SK-MEL-5 (cell line): ENCODE data around the gene SPDYE6. TPM values are rescaled to one million over a fixed set of nuclear protein-coding genes. Genes with fewer than 3 reads are reported as not detected.
A peak's percentile ranks its signal among the peaks of the same experiment; 100 is the strongest.
"Not testable (repeated sequence)": the region's sequence is repeated elsewhere in the genome, so short reads cannot be mapped to it uniquely, and the experiment has no call there.

Experiments used
- DNase-seq: peaks from one replicate; pipeline ENCODE4 v3.0.0-alpha.2; 2016; ENCODE audit warnings: low read depth, low spot score
- in situ Hi-C: cut with HindIII; loops from 2 replicates; pipeline ENCODE4 v1.10.0; 2016; ENCODE audit warnings: low sequenced_read_pairs, high pct_unique_total_duplicates, low pct_unique_long_range_greater_than_20kb
- polyA plus RNA-seq, 2 experiments: library from polyadenylated mRNA; depleted of rRNA; stranded (reverse); fragments of >200 nt; gene quantifications; 2 replicates each; pipeline ENCODE4 v1.2.3, GENCODE V29; 2015
- total RNA-seq: library from RNA; depleted of rRNA; stranded (reverse); fragments of >200 nt; shearing (Covaris generic); gene quantifications from 2 replicates; pipeline ENCODE4 v1.2.3, GENCODE V29; 2014; rRNA removed

SPDYE6 gene, protein sequence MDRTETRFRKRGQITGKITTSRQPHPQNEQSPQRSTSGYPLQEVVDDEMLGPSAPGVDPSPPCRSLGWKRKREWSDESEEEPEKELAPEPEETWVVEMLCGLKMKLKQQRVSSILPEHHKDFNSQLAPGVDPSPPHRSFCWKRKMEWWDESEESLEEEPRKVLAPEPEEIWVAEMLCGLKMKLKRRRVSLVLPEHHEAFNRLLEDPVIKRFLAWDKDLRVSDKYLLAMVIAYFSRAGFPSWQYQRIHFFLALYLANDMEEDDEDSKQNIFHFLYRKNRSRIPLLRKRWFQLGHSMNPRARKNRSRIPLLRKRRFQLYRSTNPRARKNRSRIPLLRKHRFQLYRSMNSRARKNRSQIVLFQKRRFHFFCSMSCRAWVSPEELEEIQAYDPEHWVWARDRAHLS
- total RNA-seq = not detected in 2 replicates
- not detected in 2 replicates for polyA plus RNA-seq (2015; cell fraction: cytosol; rRNA removed)
- polyA plus RNA-seq (2015; cell fraction: nucleus; rRNA removed) = not detected in 2 replicates

DNA sequence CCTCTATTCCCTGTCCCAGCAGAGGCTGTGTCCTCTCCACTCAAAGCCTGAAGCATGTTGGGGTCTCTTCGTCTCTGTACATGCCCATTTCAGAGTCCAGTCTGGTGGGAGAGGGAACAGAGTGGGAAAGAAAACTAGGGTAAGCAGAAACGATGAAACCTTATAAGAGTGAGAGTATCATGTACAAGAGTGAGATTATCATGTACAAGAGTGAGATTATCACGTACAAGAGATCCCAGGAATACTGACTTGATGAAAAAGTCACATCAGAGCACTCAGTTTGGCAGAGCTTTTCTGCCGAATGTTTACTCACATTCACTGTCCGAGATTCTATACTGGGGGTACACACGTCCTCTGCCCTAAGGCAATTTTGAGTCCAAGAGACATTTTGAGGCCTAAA lies at the start of gene SPDYE6:
Gene SPDYE6, minus strand, starts transcription at position 101 of the 400 bp plus-strand sequence. CDS start 421 bp downstream, outside the sequence.
- in situ Hi-C loops, DNase-seq: not testable (repeated sequence)

DNA sequence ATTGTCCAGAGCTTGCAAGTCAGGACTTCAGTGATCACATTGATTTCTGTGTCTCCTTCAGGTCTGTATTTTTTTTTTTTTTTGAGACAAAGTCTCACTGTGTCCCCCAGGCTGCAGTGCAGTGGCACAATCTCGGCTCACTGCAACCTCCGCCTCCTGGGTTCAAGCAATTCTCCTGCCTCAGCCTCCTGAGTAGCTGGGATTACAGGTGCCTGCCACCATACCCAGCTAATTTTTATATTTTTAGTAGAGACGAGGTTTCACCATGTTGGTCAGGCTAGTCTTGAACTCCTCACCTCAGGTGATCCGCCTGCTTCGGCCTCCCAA lies 48.6 kb upstream of the SPDYE6 start:
- DNase-seq, in situ Hi-C loops: not testable (repeated sequence)

DNA sequence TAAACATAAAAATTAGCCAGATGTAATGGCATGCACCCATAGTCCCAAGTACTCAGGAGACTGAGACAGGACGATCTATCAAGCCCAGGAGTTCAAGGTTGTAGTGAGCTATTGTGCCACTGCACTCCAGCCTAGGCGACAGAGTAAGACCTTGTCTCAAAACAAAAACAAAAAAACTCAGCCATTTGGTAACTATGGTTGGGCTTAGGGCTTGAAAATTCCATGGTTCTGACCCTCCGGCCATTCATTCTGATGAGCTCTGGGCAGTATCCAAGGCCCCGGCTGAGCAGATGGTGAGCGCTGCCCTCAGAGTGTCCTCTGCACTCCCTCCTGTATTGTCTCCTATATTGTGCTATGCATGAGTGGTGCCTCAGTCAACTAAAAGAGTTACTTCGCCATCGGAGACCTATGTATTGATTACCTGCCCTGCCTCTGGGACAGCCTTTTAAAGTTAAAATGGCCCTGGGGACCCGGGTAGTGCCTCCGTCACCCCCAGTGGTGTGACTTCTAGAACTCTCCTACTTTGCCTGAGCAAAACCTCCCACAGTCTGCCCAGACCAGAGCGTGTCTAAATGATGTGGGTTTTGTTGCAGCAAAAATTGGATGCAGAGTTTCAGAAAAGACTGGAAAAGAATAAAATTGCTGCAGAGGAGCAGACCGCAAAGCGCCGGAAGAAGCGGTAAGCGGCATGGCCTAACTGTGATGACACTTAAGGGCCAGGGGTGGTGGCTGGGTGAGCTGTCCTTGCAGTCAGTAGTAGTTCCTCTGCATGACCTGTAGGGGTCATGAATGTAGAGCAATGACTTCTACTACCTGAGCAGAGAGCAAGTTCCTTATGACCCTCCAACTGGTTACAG lies 48.0 kb upstream of the SPDYE6 start:
- peak; percentile 81 for DNase-seq
- in situ Hi-C loops = no loop called here

DNA sequence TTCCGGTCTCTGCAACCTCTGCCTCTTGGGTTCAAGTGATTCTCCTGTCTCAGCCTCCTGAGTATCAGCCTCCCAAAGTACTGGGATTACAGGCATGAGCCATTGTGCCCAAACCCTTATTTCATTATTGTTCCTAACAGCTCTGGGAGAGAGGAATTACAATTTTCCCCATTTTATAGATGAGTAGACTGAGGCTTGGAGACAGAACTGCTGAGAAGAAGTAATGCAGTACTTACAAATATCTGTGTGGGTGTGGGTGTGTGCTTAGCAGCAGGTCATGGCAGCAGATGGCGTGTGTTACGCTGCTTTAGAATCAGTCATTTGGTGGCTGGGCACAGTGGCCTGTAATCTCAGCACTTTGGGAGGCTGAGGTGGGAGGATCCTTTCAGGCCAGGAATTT lies 47.3 kb upstream of the SPDYE6 start:
- DNase-seq = no peak
- in situ Hi-C loops = no loop called here

DNA sequence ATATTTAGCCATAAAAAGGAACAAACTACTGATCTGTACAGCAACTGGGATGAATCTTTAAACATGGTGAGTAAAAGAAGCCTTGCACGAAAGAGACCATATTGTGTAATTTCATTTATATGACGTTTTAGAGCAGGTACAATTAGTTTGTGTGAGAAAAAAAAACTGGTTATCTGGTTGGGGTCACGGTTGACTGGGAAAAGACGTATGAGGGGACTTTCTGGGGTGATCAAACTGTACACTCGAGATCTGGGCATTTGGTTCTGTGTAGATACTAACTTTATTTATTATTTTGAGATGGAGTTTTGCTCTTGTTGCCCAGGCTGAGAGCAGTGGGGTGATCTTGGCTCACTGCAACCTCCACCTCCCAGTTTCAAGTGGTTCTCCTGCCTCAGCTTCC lies 44.1 kb upstream of the SPDYE6 start:
- DNase-seq = no peak
- in situ Hi-C loops = no loop called here

DNA sequence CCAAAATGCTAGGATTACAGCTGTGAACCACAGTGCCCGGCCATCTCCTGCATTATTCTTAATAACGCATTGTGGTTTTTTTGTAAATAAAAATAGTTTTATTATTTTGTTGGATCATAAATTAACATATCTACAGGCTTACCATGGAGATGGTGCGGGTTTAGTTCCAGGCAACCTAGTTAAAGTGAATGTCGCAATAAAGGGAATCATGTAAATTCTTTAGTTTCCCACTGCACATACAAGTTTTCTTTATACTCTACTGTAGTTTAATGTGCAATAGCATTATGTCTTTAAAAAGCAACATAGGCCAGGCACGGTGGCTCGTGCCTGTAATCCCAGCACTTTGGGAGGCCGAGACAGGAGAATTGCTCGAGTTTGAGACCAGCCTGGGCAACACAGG lies 42.3 kb upstream of the SPDYE6 start:
- in situ Hi-C loops = no loop called here
- DNase-seq = no peak

DNA sequence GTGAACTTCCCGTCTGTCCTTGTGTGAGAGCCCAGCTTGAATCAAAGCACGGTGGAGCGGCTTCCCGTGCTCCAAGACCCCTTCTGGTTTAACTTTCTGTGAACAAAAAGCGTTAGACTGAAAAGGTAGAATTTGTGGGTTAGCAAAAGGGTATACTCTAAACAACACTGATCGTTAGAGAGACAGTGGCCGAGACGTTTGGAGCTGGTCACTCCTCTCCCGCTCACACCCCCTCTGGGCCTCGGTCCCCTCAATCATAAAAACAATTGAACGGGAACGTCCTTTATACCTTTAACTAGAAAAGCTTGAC lies 40.4 kb upstream of the SPDYE6 start:
- no peak for DNase-seq
- in situ Hi-C loops = no loop called here

DNA sequence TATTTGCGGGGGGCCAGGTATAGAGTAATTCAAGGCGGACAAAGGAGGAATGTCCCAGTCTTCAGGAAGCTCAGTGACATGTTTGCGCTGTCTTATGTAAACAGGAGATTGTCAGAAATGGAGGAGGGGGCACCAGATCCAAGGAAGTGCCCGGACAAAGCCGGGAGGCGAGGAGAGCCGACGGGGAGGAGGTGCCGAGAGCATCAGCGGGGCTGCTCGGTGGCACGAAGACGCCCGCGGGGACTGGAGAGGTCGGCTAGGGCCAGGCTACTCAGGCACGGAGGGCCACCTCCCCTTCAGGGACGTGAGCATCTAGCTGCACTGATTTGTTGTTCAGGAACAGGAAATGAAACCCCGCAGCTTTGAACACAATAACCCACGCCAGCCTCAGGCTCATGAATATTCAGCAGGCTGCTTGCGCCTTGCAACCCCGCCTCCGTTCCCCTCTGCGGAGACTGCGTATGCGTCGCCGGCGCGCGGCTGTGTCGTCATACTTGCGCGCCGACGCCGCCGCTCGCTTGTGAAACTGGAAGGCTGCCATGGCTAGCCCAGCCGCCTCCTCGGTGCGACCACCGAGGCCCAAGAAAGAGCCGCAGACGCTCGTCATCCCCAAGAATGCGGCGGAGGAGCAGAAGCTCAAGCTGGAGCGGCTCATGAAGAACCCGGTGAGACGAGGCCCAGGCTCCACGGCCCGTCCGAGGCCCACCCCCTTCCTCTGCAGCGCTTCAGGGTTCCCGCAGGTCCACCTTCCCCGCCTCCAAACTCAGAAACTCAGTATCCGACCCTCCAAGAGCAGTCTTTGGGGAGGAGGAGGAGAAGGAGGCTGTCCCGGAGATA lies 39.8 kb upstream of the SPDYE6 start, which contains the start of gene PRKRIP1:
Gene PRKRIP1, plus strand, starts transcription at position 491 of the 837 bp plus-strand sequence. Its CDS starts 49 bp downstream, at position 540.
- in situ Hi-C loops = no loop called here
- DNase-seq = peak; percentile 96

DNA sequence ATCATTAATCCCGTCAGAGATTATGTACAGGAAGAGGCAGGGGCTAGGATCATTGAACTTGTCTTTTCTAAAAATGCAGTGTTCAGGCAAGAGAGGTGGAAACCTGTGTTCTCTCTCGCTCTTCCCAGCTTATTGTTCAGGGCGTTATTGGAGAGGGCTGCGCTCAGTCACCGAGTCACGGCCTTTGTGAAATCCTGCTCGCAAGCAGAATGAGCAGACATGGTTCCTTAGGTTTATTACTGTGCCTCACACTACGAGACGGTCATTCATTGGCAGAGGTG lies 39.3 kb upstream of the SPDYE6 start:
- peak; percentile 20 for DNase-seq
- in situ Hi-C loops = no loop called here

DNA sequence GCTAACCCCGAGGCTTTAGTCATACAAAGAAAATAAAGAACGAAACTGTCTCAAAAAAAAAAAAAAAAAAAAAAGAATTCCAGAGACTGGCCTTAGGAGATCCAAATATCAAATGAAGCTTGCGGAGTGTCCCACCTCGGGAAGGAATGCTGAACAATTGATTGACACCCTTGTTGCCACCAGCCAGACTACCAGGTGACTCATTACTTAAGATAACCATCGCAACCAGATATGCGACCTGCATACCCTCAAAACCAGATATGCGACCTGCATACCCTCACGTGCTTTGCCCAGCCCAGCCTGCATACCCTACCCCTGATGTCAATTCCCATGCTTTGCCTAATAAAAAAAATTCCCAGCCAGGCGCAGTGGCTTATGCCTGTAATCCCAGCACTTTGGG lies 37.2 kb upstream of the SPDYE6 start:
- no peak for DNase-seq
- in situ Hi-C loops = no loop called here

DNA sequence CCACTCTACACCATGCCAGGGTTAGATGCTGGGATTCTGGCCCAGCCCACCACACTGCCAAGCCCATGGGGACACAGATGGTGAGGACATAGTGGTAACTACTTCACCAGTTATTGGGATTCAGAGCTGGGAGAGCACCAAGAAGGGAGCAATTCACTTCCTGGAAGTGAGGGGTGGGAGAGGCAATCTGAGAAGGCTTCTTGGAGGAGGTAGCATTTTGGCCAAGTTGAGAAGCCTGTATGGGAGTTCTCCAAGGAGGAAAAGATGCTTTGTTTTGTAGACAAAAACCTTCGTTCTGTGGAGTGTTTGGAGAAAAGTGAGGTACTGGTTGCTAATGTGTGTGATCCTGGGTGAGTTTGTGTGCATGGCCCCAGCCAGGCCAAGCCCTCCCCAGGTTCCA lies 36.1 kb upstream of the SPDYE6 start:
- in situ Hi-C loops = no loop called here
- no peak for DNase-seq

DNA sequence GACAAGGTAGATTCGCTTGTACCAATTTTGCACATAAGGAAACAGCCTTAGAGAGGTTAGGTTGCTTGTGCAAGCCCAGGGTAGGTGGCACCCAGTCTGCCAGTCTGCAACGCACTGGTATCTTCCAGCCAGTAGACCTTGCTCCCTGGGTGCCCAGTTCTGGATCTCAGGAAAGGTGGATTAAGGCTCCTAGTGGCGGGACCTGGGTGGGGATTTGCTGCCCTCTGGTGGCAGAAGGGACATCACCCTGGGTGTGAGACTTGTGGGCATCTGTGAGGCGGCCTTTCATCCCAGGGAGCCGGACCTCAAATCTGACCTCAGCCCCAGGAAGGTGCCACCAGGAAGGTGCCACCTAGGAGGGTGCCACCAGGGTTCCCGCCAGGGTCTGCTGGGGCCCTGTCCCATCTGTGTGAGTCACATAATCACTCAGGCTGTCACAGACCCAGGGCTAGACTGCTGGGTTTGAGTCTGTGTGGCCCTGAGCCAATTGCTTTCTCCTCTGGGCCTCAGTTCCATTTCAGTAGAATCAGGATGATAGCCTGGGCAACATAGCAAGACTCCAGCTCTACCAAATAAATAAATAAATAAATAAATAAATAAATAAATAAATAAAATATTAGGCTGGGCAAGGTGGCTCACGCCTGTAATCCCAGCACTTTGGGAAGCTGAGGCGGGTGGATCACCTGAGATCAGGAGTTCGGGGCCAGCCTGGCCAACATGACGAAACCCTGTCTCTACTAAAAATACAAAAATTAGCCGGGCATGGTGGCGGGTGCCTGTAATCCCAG lies 34.6 kb upstream of the SPDYE6 start:
- peak; percentile 92 for DNase-seq
- in situ Hi-C loops = no loop called here

DNA sequence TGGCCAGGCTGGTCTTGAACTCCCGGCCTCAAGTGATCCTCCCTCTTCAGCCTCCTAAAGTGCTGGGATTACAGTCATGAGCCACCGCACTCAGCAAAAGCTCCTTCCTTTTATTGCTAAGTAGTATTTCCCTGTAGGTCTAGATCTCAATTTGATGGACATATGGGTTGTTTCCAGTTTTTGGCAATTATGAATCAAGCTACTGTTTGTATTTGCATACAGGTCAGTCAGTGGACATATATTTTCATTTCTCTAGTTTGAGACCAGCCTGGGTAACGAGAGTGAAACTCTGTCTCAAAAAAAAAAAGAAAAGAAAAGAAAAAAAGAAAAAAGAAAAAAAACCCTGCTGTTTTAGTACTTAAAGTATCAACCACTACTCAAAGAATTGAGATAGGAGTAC lies 33.6 kb upstream of the SPDYE6 start:
- no peak for DNase-seq
- in situ Hi-C loops = no loop called here

DNA sequence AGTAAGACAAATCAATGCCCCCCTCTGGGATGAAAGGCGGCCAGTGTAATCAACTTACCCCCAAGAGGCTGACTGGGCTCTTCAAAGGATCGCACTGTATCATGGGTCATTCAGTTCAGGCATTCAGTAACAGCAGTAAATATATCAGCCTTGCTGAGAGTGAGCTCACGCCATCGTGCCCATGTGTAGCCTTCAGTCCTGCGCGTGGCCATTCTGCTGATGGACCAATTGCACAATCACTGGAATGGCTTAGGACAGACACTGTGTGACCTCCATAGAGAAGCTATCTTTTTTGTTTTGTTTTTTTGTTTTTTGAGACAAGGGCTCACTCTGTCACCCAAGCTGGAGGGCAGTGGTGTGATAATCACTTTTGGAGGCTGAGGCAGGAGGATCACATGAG lies 30.8 kb upstream of the SPDYE6 start:
- DNase-seq = no peak
- in situ Hi-C loops = no loop called here

DNA sequence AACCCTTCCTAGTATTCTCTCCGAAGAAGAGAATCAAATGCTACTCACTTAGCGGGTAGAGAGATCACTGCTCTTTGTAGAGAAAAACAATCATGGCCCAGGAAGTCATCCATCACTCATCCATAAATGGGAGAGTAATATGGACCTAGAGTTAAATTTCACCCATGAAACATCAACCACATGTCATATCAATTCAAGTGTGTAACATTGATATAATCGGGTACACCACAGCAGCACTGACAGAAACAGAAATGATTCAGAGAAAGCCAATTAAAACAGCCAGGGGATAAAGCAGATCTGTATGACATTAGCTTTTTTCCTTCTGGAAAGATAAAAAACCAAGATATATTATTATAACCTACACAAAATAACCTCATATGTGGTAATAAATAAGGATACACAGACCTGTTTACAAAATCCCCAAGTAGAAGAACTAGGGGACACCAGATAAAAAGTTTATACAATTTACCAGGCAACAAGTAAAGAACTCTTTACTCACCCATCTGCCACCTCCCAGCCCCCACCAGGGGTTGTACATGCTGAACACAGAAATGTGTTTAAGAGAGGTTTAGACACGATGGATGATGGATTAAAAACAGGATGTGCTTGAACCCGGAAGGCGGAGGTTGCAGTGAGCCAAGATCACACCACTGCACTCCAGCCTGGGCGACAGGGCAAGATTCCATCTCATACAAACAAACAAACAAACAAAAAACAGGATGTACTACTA lies 25.6 kb upstream of the SPDYE6 start:
- DNase-seq, in situ Hi-C loops: not testable (repeated sequence)

DNA sequence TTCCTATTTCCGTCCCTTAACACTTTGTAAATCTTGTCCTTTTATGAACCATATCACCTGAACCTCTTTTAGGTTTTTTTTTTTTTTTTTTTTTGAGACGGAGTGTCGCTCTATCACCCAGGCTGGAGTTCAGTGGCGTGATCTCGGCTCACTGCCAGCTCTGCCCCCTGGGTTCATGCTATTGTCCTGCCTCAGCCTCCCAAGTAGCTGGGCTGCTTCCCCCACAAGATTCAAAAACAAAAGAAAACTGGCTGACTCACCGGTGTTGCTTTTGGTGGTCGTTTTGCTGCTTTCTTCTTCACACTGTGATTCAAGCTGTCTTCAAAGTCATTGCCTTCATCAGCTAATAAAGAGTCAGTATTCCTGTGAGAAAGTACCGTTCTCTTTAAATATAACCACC lies 24.6 kb upstream of the SPDYE6 start:
- DNase-seq, in situ Hi-C loops: not testable (repeated sequence)

DNA sequence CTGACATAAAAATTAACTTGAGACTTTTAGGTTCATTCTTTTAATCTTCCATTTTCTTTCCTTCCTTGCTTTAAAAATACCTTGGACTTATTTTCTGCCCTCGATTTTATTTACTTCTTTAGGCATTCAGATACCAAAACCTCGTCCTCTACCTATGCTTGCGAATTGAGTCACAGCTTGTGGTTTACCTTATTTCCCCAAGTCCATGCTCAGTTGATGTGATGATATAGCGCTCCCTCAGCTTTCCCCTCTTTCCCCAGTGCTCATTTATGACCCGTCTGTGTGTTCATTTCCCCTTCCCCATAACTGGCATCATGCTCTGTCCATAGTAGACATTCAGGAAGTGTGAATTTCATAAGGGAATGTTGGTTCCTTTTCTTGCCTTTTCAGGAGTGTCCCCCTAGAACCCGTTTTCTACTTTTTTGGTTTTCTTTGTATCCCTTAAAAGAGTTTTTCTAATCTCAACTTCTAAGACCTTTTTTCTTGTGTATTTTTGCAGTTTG lies 20.8 kb upstream of the SPDYE6 start:
- in situ Hi-C loops = no loop called here
- DNase-seq = no peak
